Stimulated activated CD8-positive, alpha-beta memory T cell treated with anti-CD3 and anti-CD28 coated beads, Interleukin-15, amount 100 ng/mL, for 1 hour (primary cell): Measurements from ENCODE around the gene IGSF22.

ENCODE experiments used
- DNase-seq: peaks from one replicate; pipeline ENCODE4 v3.0.0-alpha.2; 2020; ENCODE audit warnings: low read depth

Gene IGSF22

GRCh38 chr11:18743900-18744514 lies 18.0 kb upstream of the IGSF22 start:
- no peak for DNase-seq

- no peak for DNase-seq
Observed at GRCh38 chr11:18743365-18743764, 17.4 kb upstream of the IGSF22 start.

GRCh38 chr11:18741783-18742182 lies 15.8 kb upstream of the IGSF22 start:
- no peak for DNase-seq

GRCh38 chr11:18739685-18740084 lies 13.7 kb upstream of the IGSF22 start:
- no peak for DNase-seq

- no peak for DNase-seq
Observed at GRCh38 chr11:18737642-18738041, 11.7 kb upstream of the IGSF22 start.

- DNase-seq, result no peak
Observed at GRCh38 chr11:18736590-18737148, 10.7 kb upstream of the IGSF22 start.

GRCh38 chr11:18733202-18733601 lies 7.2 kb upstream of the IGSF22 start:
- DNase-seq, result no peak

GRCh38 chr11:18731949-18732821 lies 6.2 kb upstream of the IGSF22 start:
- peak; percentile 67 for DNase-seq

- DNase-seq, result no peak
Observed at GRCh38 chr11:18731441-18731840, 5.5 kb upstream of the IGSF22 start.

- DNase-seq, result no peak
Observed at GRCh38 chr11:18730020-18730419, 4.0 kb upstream of the IGSF22 start.

- DNase-seq, result no peak
Observed at GRCh38 chr11:18729426-18729825, 3.4 kb upstream of the IGSF22 start.

- DNase-seq, result no peak
Observed at GRCh38 chr11:18728658-18729057, 2.7 kb upstream of the IGSF22 start.

GRCh38 chr11:18727479-18728236 lies 1.7 kb upstream of the IGSF22 start:
- peak; percentile 20 for DNase-seq

GRCh38 chr11:18723991-18724390 lies 2.0 kb downstream of the IGSF22 start:
- no peak for DNase-seq

GRCh38 chr11:18722293-18722637 lies 3.7 kb downstream of the IGSF22 start:
- no peak for DNase-seq

- DNase-seq, result peak; percentile 28
Observed at GRCh38 chr11:18721561-18722292, 4.3 kb downstream of the IGSF22 start.

- peak; percentile 70 for DNase-seq
Observed at GRCh38 chr11:18720808-18721560, 5.0 kb downstream of the IGSF22 start.

GRCh38 chr11:18720091-18720807 lies 5.7 kb downstream of the IGSF22 start:
- DNase-seq, result no peak

GRCh38 chr11:18715476-18715875 lies 10.5 kb downstream of the IGSF22 start:
- no peak for DNase-seq

GRCh38 chr11:18714443-18714780 lies 11.6 kb downstream of the IGSF22 start:
- DNase-seq, result no peak
